K562 (cell line): Measurements from ENCODE around the gene TCF25. TPM values are rescaled to one million over a fixed set of nuclear protein-coding genes. Genes with fewer than 3 reads are reported as not detected.

ENCODE experiments used
- ATAC-seq: fragments of 200-7000 bp; cut with Tn5 transposase; 3 replicates; pipeline ENCODE4 v1.9.1; 2020; ENCODE audit warnings: moderate library complexity
- BruUV-seq: library from RNA; stranded (reverse); fragments of 400-500 nt; replicated peaks from 2 replicates; lab custom pipeline; 2021; lab: Mats Ljungman, UMichigan
- CTCF ChIA-PET: fragments of 300-600 bp; formaldehyde crosslinking; extraction: SDS; loops from one replicate; lab custom pipeline; 2021; ENCODE audit warnings: low intra/inter-chr PET ratio; lab: Yijun Ruan, JAX
- POLR2A ChIA-PET: fragments of 300-600, 350-650 bp; sonication (Branson Sonifier 250); formaldehyde crosslinking; extraction: SDS; loops from one replicate; lab custom pipeline; 2021; ENCODE audit warnings: antibody characterized with exemption, inconsistent platforms; lab: Yijun Ruan, JAX
- DNase-seq, 4 experiments: peaks; one replicate each; pipeline versions ENCODE4 v3.0.0 to v3.0.0-alpha.2; 2011 to 2018; ENCODE audit warnings: low spot score in 3 of 4, mixed read lengths in 3 of 4; ENCODE audit errors: extremely low read depth in 1 of 4
- FAIRE-seq: peaks from 2 replicates; lab custom pipeline; 2011; peaks lifted over from hg19 to GRCh38; lab: Jason Lieb, UNC
- H2AFZ ChIP-seq: 2 replicates; pipeline ENCODE4 v1.6.0; 2011; ENCODE audit warnings: low read depth, low read length, control low read depth, inconsistent platforms
- H3K27ac ChIP-seq: fragments of 200-600 bp; 3 replicates; pipeline ENCODE4 v1.8.0; 2011; ENCODE audit warnings: low read depth, mild to moderate bottlenecking, control low read depth, inconsistent platforms, low read length, moderate library complexity, mixed read lengths; ENCODE audit errors: extremely low read depth
- H3K27me3 ChIP-seq, 2 experiments: fragments of 300-600 bp in 1 of 2; 2 replicates in 1 of 2; 3 replicates in 1 of 2; pipeline versions ENCODE4 v1.6.0 to v1.8.0; 2011; ENCODE audit warnings: inconsistent platforms in 2 of 2, low read length in 2 of 2, mild to moderate bottlenecking in 1 of 2, mixed read lengths in 1 of 2, moderate library complexity in 1 of 2; ENCODE audit not compliant: control insufficient read depth in 2 of 2, insufficient read depth in 2 of 2
- H3K36me3 ChIP-seq: fragments of 300-600 bp; 3 replicates; pipeline ENCODE4 v1.8.0; 2011; ENCODE audit warnings: mild to moderate bottlenecking, low read length, inconsistent platforms; ENCODE audit not compliant: control insufficient read depth, insufficient read depth
- H3K4me1 ChIP-seq, 2 experiments: fragments of 200-600 bp in 1 of 2; replicated peaks in 1 of 2; 2 replicates in 1 of 2; 3 replicates in 1 of 2; pipeline versions ENCODE4 v1.5.1 to v1.8.0; 2011; ENCODE audit warnings: inconsistent platforms in 2 of 2, low read length in 2 of 2, mild to moderate bottlenecking in 1 of 2, mixed read lengths in 1 of 2, moderate library complexity in 1 of 2; ENCODE audit not compliant: control insufficient read depth in 2 of 2, insufficient read depth in 2 of 2
- H3K4me2 ChIP-seq: 2 replicates; pipeline ENCODE4 v1.6.1; 2011; ENCODE audit warnings: low read length, control low read depth, inconsistent platforms, mixed read lengths; ENCODE audit not compliant: insufficient read depth
- H3K4me3 ChIP-seq: fragments of 200-600 bp; sonication (generic), shearing (Covaris generic); 2 replicates; pipeline ENCODE4 v1.5.1; 2016; ENCODE audit warnings: control low read depth, inconsistent platforms
- H3K79me2 ChIP-seq: fragments of 200-600 bp; 3 replicates; pipeline ENCODE4 v1.8.0; 2011; ENCODE audit warnings: low read length, inconsistent platforms; ENCODE audit not compliant: control insufficient read depth, insufficient read depth
- H3K9ac ChIP-seq, 2 experiments: 2 replicates each; pipeline versions ENCODE4 v1.6.0 to v1.6.1; 2011; ENCODE audit warnings: low read depth in 2 of 2, low read length in 2 of 2, control low read depth in 1 of 2, inconsistent platforms in 1 of 2, mild to moderate bottlenecking in 1 of 2, mixed read lengths in 1 of 2; ENCODE audit not compliant: insufficient read depth in 1 of 2
- H3K9me1 ChIP-seq: one replicate; pipeline ENCODE4 v1.6.0; 2011; ENCODE audit warnings: inconsistent platforms, mild to moderate bottlenecking, low read length, moderate library complexity; ENCODE audit not compliant: control insufficient read depth, insufficient read depth
- H3K9me3 ChIP-seq: replicated peaks from 2 replicates; pipeline ENCODE4 v1.5.1; 2011; ENCODE audit warnings: low read depth, low read length, inconsistent platforms; ENCODE audit not compliant: control insufficient read depth, insufficient read depth
- H4K20me1 ChIP-seq: replicated peaks from 2 replicates; pipeline ENCODE4 v1.6.1; 2011; ENCODE audit warnings: low read length, inconsistent platforms, mixed read lengths; ENCODE audit not compliant: control insufficient read depth, insufficient read depth
- CCNT2 ChIP-seq: IDR thresholded peaks from 2 replicates; pipeline ENCODE4 v1.6.1; 2011; ENCODE audit warnings: borderline replicate concordance, low read depth, mild to moderate bottlenecking, moderate library complexity, mixed read lengths, low read length; ENCODE audit not compliant: insufficient read length; ENCODE audit errors: extremely low read depth
- NCOA6 ChIP-seq: fragments of 450-650 bp; IDR thresholded peaks from 2 replicates; pipeline ENCODE4 v1.6.1; 2017; ENCODE audit warnings: mild to moderate bottlenecking
- ZNF143 ChIP-seq: sonication (generic); formaldehyde crosslinking; IDR thresholded peaks from 2 replicates; pipeline ENCODE4 v1.9.0; 2022; ENCODE audit warnings: mild to moderate bottlenecking, missing genetic modification reagents
- WGBS: fragments of 100-300 bp; shearing (Covaris generic); methylation state at CpG from one replicate; pipeline ENCODE4 v1.1.6; 2016; ENCODE audit warnings: low coverage, mixed read lengths; ENCODE audit not compliant: insufficient coverage; ENCODE audit errors: missing lambda C conversion rate; 5-methylcytosine and 5-hydroxymethylcytosine counted together
- in situ Hi-C: fragments of 300-500 bp; cut with MboI; formaldehyde crosslinking; loops from 4 replicates; pipeline ENCODE4 v1.15.0; 2018; ENCODE audit warnings: inconsistent platforms, mixed read lengths
- intact Hi-C: fragments of 100-400 bp; cut with micrococcal nuclease; formaldehyde crosslinking; loops from 2 replicates; pipeline ENCODE4 v1.14.2; 2022
- polyA plus RNA-seq, 8 experiments: library from polyadenylated mRNA; depleted of rRNA in 4 of 8; stranded (reverse) in 5 of 8; unstranded in 3 of 8; fragments of >200 nt; fragmentation: Nextera tagmentation in 2 of 8; fragmentation: Illumina TruSeq in 1 of 8; extraction: Ambion mirVana in 2 of 8; extraction: Trizol in 1 of 8; gene quantifications; 2 replicates each; pipeline versions ENCODE4 v1.2.1 to v1.2.3, GENCODE V29; 2011 to 2014; ENCODE audit warnings: inconsistent platforms in 1 of 8, missing spikeins in 1 of 8
- total RNA-seq, 7 experiments: library from RNA; depleted of rRNA in 6 of 7; stranded (reverse); fragments of >200 nt in 6 of 7; fragmentation: Illumina TruSeq in 2 of 7; extraction: Trizol in 2 of 7; gene quantifications; 2 replicates each; pipeline versions ENCODE4 v1.2.1 to v1.2.3, GENCODE V29; 2011 to 2021; ENCODE audit warnings: low replicate concordance in 1 of 7
- TF ChIP-seq, protein P1 (sequence below): sonication (generic); formaldehyde crosslinking; IDR thresholded peaks from 2 replicates; pipeline ENCODE4 v1.9.0; 2022; ENCODE audit warnings: mild to moderate bottlenecking, missing genetic modification reagents
- TF ChIP-seq, protein P2 (sequence below), 3 experiments: fragments of 200-800 bp in 1 of 3; fragments of 250-450 bp in 1 of 3; fragments of 450-650 bp in 1 of 3; sonication (Bioruptor Pico) in 1 of 3; sonication (Bioruptor generic) in 1 of 3; formaldehyde crosslinking in 1 of 3; IDR thresholded peaks; 2 replicates each; pipeline versions ENCODE4 v1.6.1 to v1.8.0; 2016 to 2022; ENCODE audit warnings: mild to moderate bottlenecking in 2 of 3, missing genetic modification characterization in 2 of 3, missing compliant biosample characterization in 1 of 3, moderate library complexity in 1 of 3
- TF ChIP-seq, protein P3 (sequence below), 2 experiments: IDR thresholded peaks; 2 replicates each; pipeline ENCODE4 v1.6.1; 2011; ENCODE audit warnings: borderline replicate concordance in 1 of 2, control low read depth in 1 of 2, low read depth in 1 of 2, low read length in 1 of 2, mild to moderate bottlenecking in 1 of 2, mixed read lengths in 1 of 2, moderate library complexity in 1 of 2; ENCODE audit not compliant: insufficient read depth in 1 of 2, insufficient read length in 1 of 2, poor library complexity in 1 of 2, severe bottlenecking in 1 of 2; ENCODE audit errors: extremely low read depth in 1 of 2
- TF ChIP-seq, protein P4 (sequence below): sonication (generic); formaldehyde crosslinking; IDR thresholded peaks from 2 replicates; pipeline ENCODE4 v1.9.0; 2022; ENCODE audit warnings: mild to moderate bottlenecking, missing genetic modification reagents
- TF ChIP-seq, protein P5 (sequence below): fragments of 450-650 bp; IDR thresholded peaks from 2 replicates; pipeline ENCODE4 v1.6.1; 2017; ENCODE audit warnings: antibody characterized with exemption, mild to moderate bottlenecking

Gene TCF25
- total and polyA plus RNA-seq, 9 of the 15 experiments (the other 6 are each of a cell fraction or from before 2014, with no cell fraction given): 9.0 to 154 (median 83.8) TPM

DNA sequence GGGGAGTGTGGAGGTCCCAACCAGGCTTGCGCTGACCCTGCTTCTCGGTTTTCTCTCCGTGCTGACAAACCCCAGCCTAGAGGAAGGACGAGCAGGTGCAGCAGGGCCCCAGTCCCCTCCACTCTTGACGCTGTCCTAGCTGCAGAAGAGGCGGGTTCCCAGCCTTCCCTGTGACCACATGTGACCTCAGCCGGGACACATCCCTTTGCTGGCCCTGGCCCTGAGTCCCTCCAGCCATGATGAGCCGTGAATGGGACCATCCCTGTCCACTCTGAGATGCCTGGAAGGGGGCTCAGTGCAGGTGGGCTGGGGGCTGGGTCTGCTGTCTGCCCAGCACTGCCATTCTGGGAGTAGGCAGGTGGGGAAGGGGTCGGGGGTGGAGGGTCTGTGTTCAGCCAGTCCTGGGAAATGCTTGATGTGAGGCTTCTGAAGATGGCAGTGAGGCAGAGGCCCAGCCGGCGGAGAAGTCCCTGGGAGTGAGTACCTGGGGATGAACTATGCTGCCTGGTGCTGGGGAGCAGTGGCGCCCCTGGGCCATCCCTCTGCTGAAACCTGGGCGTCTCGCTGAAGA is 47.8 kb downstream of the TCF25 start:
- H3K27ac ChIP-seq: peak overlapping the region; percentile 92; the same call in 2 of the 3 replicates
- H3K79me2 ChIP-seq: no peaks in the 10 kb centered on the region; the same call in 2 of the 3 replicates
- H3K4me1 ChIP-seq: peaks cover 39 to 88% of the 10 kb centered on the region in 2 experiments
- H2AFZ ChIP-seq: peak overlapping the region; percentile 82; the same call in 1 of the 2 replicates
- no TSS peak for BruUV-seq
- H3K36me3 ChIP-seq: no peaks in the 10 kb centered on the region
- CTCF ChIA-PET: no interaction called here
- FAIRE-seq (no peak), DNase-seq (no peak), ATAC-seq (no peak)
- 37% methylated on average over 11 of the region's 14 CpGs for WGBS
- H3K4me2 ChIP-seq: peak overlapping the region; percentile 96
- peak overlapping the region; percentile 90 to 94 for H3K9ac ChIP-seq
- H3K9me1 ChIP-seq: no peaks in the 10 kb centered on the region
- POLR2A ChIA-PET: interaction anchor here (0.5 to 2.9 kb wide), 9 partner anchors 10 to 203 kb away, joined by 3 to 19 read pairs (median 4); partner anchors contain the start of genes DEF8 and TCF25
- H4K20me1 ChIP-seq: 0 out of 2 replicates have a peak, but pooled peaks cover 12% of the 10 kb centered on the region
- in situ Hi-C loops (no loop called here), intact Hi-C loops (loop anchor here (5.0 to 10.0 kb wide), 2 partner anchors 54 to 104 kb away; partner anchors contain the start of gene FANCA)
- H3K27me3 ChIP-seq: no peaks in the 10 kb centered on the region
- H3K4me3 ChIP-seq: peak overlapping the region; percentile 69
- TF ChIP-seq, protein P1, sequence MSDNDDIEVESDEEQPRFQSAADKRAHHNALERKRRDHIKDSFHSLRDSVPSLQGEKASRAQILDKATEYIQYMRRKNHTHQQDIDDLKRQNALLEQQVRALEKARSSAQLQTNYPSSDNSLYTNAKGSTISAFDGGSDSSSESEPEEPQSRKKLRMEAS (CRISPR knock-in tag): 0 out of 2 replicates have a peak, but pooled peaks have one; percentile 31
- TF ChIP-seq NCOA6 (no peak), CCNT2 (peak; percentile 5), ZNF143 (CRISPR knock-in tag) (no peak)
- TF ChIP-seq, protein P2, sequence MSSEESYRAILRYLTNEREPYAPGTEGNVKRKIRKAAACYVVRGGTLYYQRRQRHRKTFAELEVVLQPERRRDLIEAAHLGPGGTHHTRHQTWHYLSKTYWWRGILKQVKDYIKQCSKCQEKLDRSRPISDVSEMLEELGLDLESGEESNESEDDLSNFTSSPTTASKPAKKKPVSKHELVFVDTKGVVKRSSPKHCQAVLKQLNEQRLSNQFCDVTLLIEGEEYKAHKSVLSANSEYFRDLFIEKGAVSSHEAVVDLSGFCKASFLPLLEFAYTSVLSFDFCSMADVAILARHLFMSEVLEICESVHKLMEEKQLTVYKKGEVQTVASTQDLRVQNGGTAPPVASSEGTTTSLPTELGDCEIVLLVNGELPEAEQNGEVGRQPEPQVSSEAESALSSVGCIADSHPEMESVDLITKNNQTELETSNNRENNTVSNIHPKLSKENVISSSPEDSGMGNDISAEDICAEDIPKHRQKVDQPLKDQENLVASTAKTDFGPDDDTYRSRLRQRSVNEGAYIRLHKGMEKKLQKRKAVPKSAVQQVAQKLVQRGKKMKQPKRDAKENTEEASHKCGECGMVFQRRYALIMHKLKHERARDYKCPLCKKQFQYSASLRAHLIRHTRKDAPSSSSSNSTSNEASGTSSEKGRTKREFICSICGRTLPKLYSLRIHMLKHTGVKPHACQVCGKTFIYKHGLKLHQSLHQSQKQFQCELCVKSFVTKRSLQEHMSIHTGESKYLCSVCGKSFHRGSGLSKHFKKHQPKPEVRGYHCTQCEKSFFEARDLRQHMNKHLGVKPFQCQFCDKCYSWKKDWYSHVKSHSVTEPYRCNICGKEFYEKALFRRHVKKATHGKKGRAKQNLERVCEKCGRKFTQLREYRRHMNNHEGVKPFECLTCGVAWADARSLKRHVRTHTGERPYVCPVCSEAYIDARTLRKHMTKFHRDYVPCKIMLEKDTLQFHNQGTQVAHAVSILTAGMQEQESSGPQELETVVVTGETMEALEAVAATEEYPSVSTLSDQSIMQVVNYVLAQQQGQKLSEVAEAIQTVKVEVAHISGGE (CRISPR knock-in tag; IDR thresholded peaks at IDR 0.05): 0 out of 6 replicates have a peak, but pooled peaks of 1 of the 3 experiments have one; percentile 34
- TF ChIP-seq, protein P3, sequence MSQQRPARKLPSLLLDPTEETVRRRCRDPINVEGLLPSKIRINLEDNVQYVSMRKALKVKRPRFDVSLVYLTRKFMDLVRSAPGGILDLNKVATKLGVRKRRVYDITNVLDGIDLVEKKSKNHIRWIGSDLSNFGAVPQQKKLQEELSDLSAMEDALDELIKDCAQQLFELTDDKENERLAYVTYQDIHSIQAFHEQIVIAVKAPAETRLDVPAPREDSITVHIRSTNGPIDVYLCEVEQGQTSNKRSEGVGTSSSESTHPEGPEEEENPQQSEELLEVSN (IDR thresholded peaks at IDR 0.05; ENCODE audit: borderline replicate concordance in 1 of 2, extremely low read depth in 1 of 2, insufficient read depth in 1 of 2, insufficient read length in 1 of 2, low read depth in 1 of 2, low read length in 1 of 2, poor library complexity in 1 of 2, severe bottlenecking in 1 of 2): peak in 1 of 2 experiments; percentile 22
- TF ChIP-seq, protein P4, sequence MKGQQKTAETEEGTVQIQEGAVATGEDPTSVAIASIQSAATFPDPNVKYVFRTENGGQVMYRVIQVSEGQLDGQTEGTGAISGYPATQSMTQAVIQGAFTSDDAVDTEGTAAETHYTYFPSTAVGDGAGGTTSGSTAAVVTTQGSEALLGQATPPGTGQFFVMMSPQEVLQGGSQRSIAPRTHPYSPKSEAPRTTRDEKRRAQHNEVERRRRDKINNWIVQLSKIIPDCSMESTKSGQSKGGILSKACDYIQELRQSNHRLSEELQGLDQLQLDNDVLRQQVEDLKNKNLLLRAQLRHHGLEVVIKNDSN (CRISPR knock-in tag): peak; percentile 57
- TF ChIP-seq, protein P5, sequence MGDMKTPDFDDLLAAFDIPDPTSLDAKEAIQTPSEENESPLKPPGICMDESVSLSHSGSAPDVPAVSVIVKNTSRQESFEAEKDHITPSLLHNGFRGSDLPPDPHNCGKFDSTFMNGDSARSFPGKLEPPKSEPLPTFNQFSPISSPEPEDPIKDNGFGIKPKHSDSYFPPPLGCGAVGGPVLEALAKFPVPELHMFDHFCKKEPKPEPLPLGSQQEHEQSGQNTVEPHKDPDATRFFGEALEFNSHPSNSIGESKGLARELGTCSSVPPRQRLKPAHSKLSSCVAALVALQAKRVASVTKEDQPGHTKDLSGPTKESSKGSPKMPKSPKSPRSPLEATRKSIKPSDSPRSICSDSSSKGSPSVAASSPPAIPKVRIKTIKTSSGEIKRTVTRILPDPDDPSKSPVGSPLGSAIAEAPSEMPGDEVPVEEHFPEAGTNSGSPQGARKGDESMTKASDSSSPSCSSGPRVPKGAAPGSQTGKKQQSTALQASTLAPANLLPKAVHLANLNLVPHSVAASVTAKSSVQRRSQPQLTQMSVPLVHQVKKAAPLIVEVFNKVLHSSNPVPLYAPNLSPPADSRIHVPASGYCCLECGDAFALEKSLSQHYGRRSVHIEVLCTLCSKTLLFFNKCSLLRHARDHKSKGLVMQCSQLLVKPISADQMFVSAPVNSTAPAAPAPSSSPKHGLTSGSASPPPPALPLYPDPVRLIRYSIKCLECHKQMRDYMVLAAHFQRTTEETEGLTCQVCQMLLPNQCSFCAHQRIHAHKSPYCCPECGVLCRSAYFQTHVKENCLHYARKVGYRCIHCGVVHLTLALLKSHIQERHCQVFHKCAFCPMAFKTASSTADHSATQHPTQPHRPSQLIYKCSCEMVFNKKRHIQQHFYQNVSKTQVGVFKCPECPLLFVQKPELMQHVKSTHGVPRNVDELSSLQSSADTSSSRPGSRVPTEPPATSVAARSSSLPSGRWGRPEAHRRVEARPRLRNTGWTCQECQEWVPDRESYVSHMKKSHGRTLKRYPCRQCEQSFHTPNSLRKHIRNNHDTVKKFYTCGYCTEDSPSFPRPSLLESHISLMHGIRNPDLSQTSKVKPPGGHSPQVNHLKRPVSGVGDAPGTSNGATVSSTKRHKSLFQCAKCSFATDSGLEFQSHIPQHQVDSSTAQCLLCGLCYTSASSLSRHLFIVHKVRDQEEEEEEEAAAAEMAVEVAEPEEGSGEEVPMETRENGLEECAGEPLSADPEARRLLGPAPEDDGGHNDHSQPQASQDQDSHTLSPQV: 0 out of 2 replicates have a peak, but pooled peaks have one; percentile 12
- H3K9me3 ChIP-seq: no peaks in the 10 kb centered on the region
